HepG2 (cell line): ENCODE data around the gene ZNF385B. TPM values are rescaled to one million over a fixed set of nuclear protein-coding genes. Genes with fewer than 3 reads are reported as not detected.

ENCODE experiments used
- ATAC-seq: fragments of 200-7000 bp; cut with Tn5 transposase; 3 replicates; pipeline ENCODE4 v1.9.1; 2020; ENCODE audit warnings: mild to moderate bottlenecking, moderate library complexity
- BruUV-seq: library from RNA; stranded (reverse); fragments of 400-500 nt; replicated peaks from 2 replicates; lab custom pipeline; 2021; lab: Mats Ljungman, UMichigan
- CTCF ChIA-PET: fragments of 300-600 bp; formaldehyde crosslinking; extraction: SDS; loops from one replicate; lab custom pipeline; 2021; ENCODE audit warnings: low total read pairs, inconsistent platforms, low intra/inter-chr PET ratio; lab: Yijun Ruan, JAX
- POLR2A ChIA-PET: fragments of 350-600 bp; sonication (Branson Sonifier 250); formaldehyde crosslinking; loops from one replicate; lab custom pipeline; 2020; ENCODE audit warnings: antibody characterized with exemption, inconsistent platforms; lab: Yijun Ruan, JAX
- DNase-seq: peaks from one replicate; pipeline ENCODE4 v3.0.0-alpha.2; 2015; ENCODE audit warnings: low spot score
- FAIRE-seq: peaks from 3 replicates; lab custom pipeline; 2011; peaks lifted over from hg19 to GRCh38; lab: Jason Lieb, UNC
- H2AFZ ChIP-seq: one replicate; pipeline ENCODE4 v1.6.1; 2011; ENCODE audit warnings: low read length, inconsistent platforms
- H3K27ac ChIP-seq: fragments of 300-600 bp; 3 replicates; pipeline ENCODE4 v1.8.0; 2011; ENCODE audit warnings: mixed run types, mild to moderate bottlenecking, mixed read lengths, low read length, inconsistent platforms; ENCODE audit not compliant: insufficient read depth; ENCODE audit errors: extremely low read length
- H3K27me3 ChIP-seq, 2 experiments: fragments of 200-600 bp in 1 of 2; 2 replicates in 1 of 2; 3 replicates in 1 of 2; pipeline versions ENCODE4 v1.6.0 to v1.8.0; 2011; ENCODE audit warnings: low read length in 2 of 2, mild to moderate bottlenecking in 2 of 2, moderate library complexity in 2 of 2, inconsistent platforms in 1 of 2; ENCODE audit not compliant: insufficient read depth in 2 of 2, control insufficient read depth in 1 of 2
- H3K36me3 ChIP-seq, 2 experiments: fragments of 200-600 bp in 1 of 2; replicated peaks in 1 of 2; 2 replicates in 1 of 2; 3 replicates in 1 of 2; pipeline versions ENCODE4 v1.5.1 to v1.8.0; 2011; ENCODE audit warnings: low read length in 2 of 2, inconsistent platforms in 1 of 2; ENCODE audit not compliant: insufficient read depth in 2 of 2, control insufficient read depth in 1 of 2
- H3K4me1 ChIP-seq: 2 replicates; pipeline ENCODE4 v1.5.1; 2012; ENCODE audit warnings: low read length, inconsistent platforms; ENCODE audit not compliant: insufficient read depth
- H3K4me2 ChIP-seq: 2 replicates; pipeline ENCODE4 v1.6.0; 2011; ENCODE audit warnings: low read depth, low read length, inconsistent platforms
- H3K4me3 ChIP-seq, 3 experiments: fragments of 200-600 bp in 1 of 3; sonication (generic), shearing (Covaris generic) in 1 of 3; replicated peaks in 1 of 3; 2 replicates each; pipeline ENCODE4 v1.5.1; 2011 to 2016; ENCODE audit warnings: low read length in 3 of 3, inconsistent platforms in 2 of 3, low read depth in 2 of 3, mild to moderate bottlenecking in 2 of 3, control low read depth in 1 of 3, mixed read lengths in 1 of 3; ENCODE audit not compliant: insufficient read depth in 1 of 3
- H3K79me2 ChIP-seq: one replicate; pipeline ENCODE4 v1.6.1; 2011; ENCODE audit warnings: low read length, inconsistent platforms; ENCODE audit not compliant: insufficient read depth
- H3K9ac ChIP-seq: 2 replicates; pipeline ENCODE4 v1.6.0; 2011; ENCODE audit warnings: mild to moderate bottlenecking, low read depth, low read length, inconsistent platforms; ENCODE audit not compliant: insufficient read depth
- H3K9me3 ChIP-seq: 2 replicates; pipeline ENCODE4 v1.5.1; 2012; ENCODE audit warnings: mild to moderate bottlenecking, low read length
- H4K20me1 ChIP-seq: 2 replicates; pipeline ENCODE4 v1.6.0; 2011; ENCODE audit warnings: inconsistent platforms, mild to moderate bottlenecking, low read length, moderate library complexity; ENCODE audit not compliant: insufficient read depth
- ATF7-NPFF ChIP-seq: sonication (generic); formaldehyde crosslinking; IDR thresholded peaks from 2 replicates; pipeline ENCODE4 v1.8.1; 2023; ENCODE audit warnings: mild to moderate bottlenecking, low read depth, missing genetic modification reagents, moderate library complexity
- FOXO1 ChIP-seq: sonication (generic); formaldehyde crosslinking; IDR thresholded peaks from 2 replicates; pipeline ENCODE4 v1.4.0; 2020; ENCODE audit warnings: missing genetic modification reagents
- POGZ ChIP-seq: sonication (generic); formaldehyde crosslinking; IDR thresholded peaks from 2 replicates; pipeline ENCODE4 v1.4.0; 2020; ENCODE audit warnings: mild to moderate bottlenecking, missing genetic modification reagents
- PRDM4 ChIP-seq: sonication (generic); formaldehyde crosslinking; IDR thresholded peaks from 2 replicates; pipeline ENCODE4 v1.9.0; 2021; ENCODE audit warnings: missing genetic modification reagents, borderline replicate concordance
- SP140L ChIP-seq: sonication (generic); formaldehyde crosslinking; IDR thresholded peaks from 2 replicates; pipeline ENCODE4 v1.4.0; 2020; ENCODE audit warnings: missing genetic modification reagents, borderline replicate concordance
- ZNF263 ChIP-seq: sonication (generic); formaldehyde crosslinking; IDR thresholded peaks from 2 replicates; pipeline ENCODE4 v1.4.0; 2020; ENCODE audit warnings: missing genetic modification reagents
- ZNF292 ChIP-seq: sonication (generic); formaldehyde crosslinking; IDR thresholded peaks from 2 replicates; pipeline ENCODE4 v1.8.1; 2022; ENCODE audit warnings: mild to moderate bottlenecking, low read depth, missing genetic modification reagents, borderline replicate concordance
- WGBS: methylation state at CpG from one replicate; pipeline ENCODE4 v1.1.6; 2017; ENCODE audit warnings: low lambda C conversion rate; 5-methylcytosine and 5-hydroxymethylcytosine counted together
- in situ Hi-C: cut with HindIII; loops from 2 replicates; pipeline ENCODE4 v1.10.0; 2017; ENCODE audit warnings: low pct_unique_long_range_greater_than_20kb; ENCODE audit not compliant: extremely low pct_ligation_motif_present
- intact Hi-C: fragments of 100-400 bp; cut with micrococcal nuclease; formaldehyde crosslinking; loops from one replicate; pipeline ENCODE4 v1.10.0; 2022; ENCODE audit not compliant: unreplicated experiment
- polyA plus RNA-seq, 8 experiments: library from polyadenylated mRNA; depleted of rRNA in 3 of 8; stranded (reverse) in 7 of 8; unstranded in 1 of 8; fragments of >200 nt; fragmentation: Illumina TruSeq in 4 of 8; extraction: Trizol in 4 of 8; gene quantifications; 2 replicates each; pipeline versions ENCODE4 v1.2.1 to v1.2.3, GENCODE V29; 2011 to 2016; ENCODE audit warnings: low read depth in 4 of 8, missing spikeins in 1 of 8, mixed read lengths in 1 of 8; ENCODE audit not compliant: insufficient read depth in 1 of 8
- total RNA-seq, 5 experiments: library from RNA; depleted of rRNA; stranded (reverse); fragments of >200 nt; fragmentation: Illumina TruSeq; extraction: Trizol; gene quantifications; 2 replicates each; pipeline ENCODE4 v1.2.3, GENCODE V29; 2016; ENCODE audit warnings: low read depth in 1 of 5

ZNF385B gene
- total and polyA plus RNA-seq, 2 of the 13 experiments (the other 11 are each of a cell fraction or from before 2014, with no cell fraction given) = 3.3 to 6.7 TPM

- intact Hi-C loops (no loop called here), in situ Hi-C loops (no loop called here)
- no peak for FAIRE-seq
- Histone ChIP-seq H3K27me3 (no peaks in the 10 kb centered on the region; a peak in 2 of 5 replicates), H3K4me2 (no peak overlapping the region), H3K4me3 (no peak overlapping the region), H3K9ac (no peak overlapping the region), H3K4me1 (no peaks in the 10 kb centered on the region), H3K9me3 (0 out of 2 replicates have a peak, but pooled peaks cover 3% of the 10 kb centered on the region), H3K36me3 (no peaks in the 10 kb centered on the region), H3K79me2 (no peaks in the 10 kb centered on the region), H4K20me1 (no peaks in the 10 kb centered on the region), H3K27ac (no peak overlapping the region), H2AFZ (no peak overlapping the region)
- ChIA-PET POLR2A (no interaction called here), CTCF (no interaction called here)
- 12% methylated on average over 3 of the region's 3 CpGs for WGBS
- BruUV-seq = no TSS peak
- TF ChIP-seq ZNF263 = no peak
- no peak for TF ChIP-seq SP140L (CRISPR knock-in tag)
- TF ChIP-seq POGZ (CRISPR knock-in tag) = no peak
- no peak for TF ChIP-seq ZNF292 (CRISPR knock-in tag)
- no peak for TF ChIP-seq FOXO1
- no peak for TF ChIP-seq ATF7-NPFF
- no peak for TF ChIP-seq PRDM4 (CRISPR knock-in tag)
- DNase-seq = no peak
- ATAC-seq = no peak
These were observed 32.2 kb upstream of the ZNF385B start for GRCh38 chr2:179893616-179894015.
